Measurements from ENCODE around the gene CRLF2. TPM values are rescaled to one million over a fixed set of nuclear protein-coding genes. Genes with fewer than 3 reads are reported as not detected.
A peak's percentile ranks its signal among the peaks of the same experiment; 100 is the strongest.
"Not testable (repeated sequence)": the region's sequence is repeated elsewhere in the genome, so short reads cannot be mapped to it uniquely, and the experiment has no call there.

Gene CRLF2
- total RNA-seq, 5 donors from 2014 or later (not counting 1 experiment from before 2014, with no cell fraction given): 0.48 to 1.9 (median 0.82) TPM

GRCh38 chrX:1182211-1182610, 30.2 kb downstream of the CRLF2 start:
- no peaks in the 10 kb centered on the region for H3K27me3 Mint-ChIP-seq
- no peak overlapping the region for H3K27ac ChIP-seq (ENCODE audit: low read length)
- H3K4me3 Mint-ChIP-seq: no peak overlapping the region
- H3K36me3 ChIP-seq (ENCODE audit: control insufficient read depth in 2 of 2, extremely low read depth in 1 of 2, insufficient read depth in 1 of 2, low read length in 1 of 2): no peaks in the 10 kb centered on the region
- CTCF ChIA-PET: no interaction called here
- H3K36me3 Mint-ChIP-seq: no peaks in the 10 kb centered on the region
- H3K4me1 ChIP-seq (ENCODE audit: control insufficient read depth in 1 of 2, extremely low read depth in 1 of 2, insufficient read depth in 2 of 2, low read length in 2 of 2): no peaks in the 10 kb centered on the region
- DNase-seq: no peak
- H3K9me3 ChIP-seq: no peaks in the 10 kb centered on the region
- no peak for ATAC-seq (replicated peaks in 1 of 4)
- no peaks in the 10 kb centered on the region for H3K27me3 ChIP-seq (replicated peaks in 1 of 2; ENCODE audit: control insufficient read depth in 2 of 2, extremely low read depth in 1 of 2, insufficient read depth in 2 of 2, low read length in 1 of 2)
- WGBS (ENCODE audit: insufficient coverage): 75% methylated on average over 4 of the region's 4 CpGs
- no peak overlapping the region for H3K4me3 ChIP-seq (ENCODE audit: control insufficient read depth in 1 of 2, extremely low read depth in 1 of 2, low read length in 1 of 2)
- no peaks in the 10 kb centered on the region for H3K9me3 Mint-ChIP-seq
- H3K4me1 Mint-ChIP-seq: peaks cover 0 to 2% (median 0%) of the 10 kb centered on the region in 3 donors
- POLR2A ChIA-PET: no interaction called here
- H3K27ac Mint-ChIP-seq: no peak overlapping the region

DNA sequence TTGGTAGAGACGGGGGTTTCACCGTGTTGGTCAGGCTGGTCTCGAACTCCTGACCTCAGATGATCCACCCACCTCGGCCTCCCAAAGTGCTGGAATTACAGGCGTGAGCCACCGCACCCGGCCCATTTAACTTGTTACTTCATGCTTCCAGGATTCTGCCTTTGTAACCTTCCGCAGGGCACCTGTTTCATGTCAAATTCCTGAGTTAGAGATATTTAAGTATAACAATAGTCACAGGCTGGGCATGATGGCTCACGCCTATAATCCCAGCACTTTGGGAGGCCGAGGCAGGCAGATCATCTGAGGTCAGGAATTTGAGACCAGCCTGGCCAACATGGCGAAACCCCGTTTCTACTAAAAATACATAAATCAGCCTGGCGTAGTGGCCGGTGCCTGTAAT, 30.8 kb downstream of the CRLF2 start:
- H3K9me3 Mint-ChIP-seq; H3K27ac ChIP-seq (ENCODE audit: low read length); H3K4me1 ChIP-seq (ENCODE audit: control insufficient read depth in 1 of 2, extremely low read depth in 1 of 2, insufficient read depth in 2 of 2, low read length in 2 of 2); H3K36me3 ChIP-seq (ENCODE audit: control insufficient read depth in 2 of 2, extremely low read depth in 1 of 2, insufficient read depth in 1 of 2, low read length in 1 of 2); ATAC-seq (replicated peaks in 1 of 4); H3K4me3 Mint-ChIP-seq; H3K4me3 ChIP-seq (ENCODE audit: control insufficient read depth in 1 of 2, extremely low read depth in 1 of 2, low read length in 1 of 2); H3K27me3 ChIP-seq (replicated peaks in 1 of 2; ENCODE audit: control insufficient read depth in 2 of 2, extremely low read depth in 1 of 2, insufficient read depth in 2 of 2, low read length in 1 of 2); H3K4me1 Mint-ChIP-seq; DNase-seq; CTCF ChIA-PET; POLR2A ChIA-PET; H3K36me3 Mint-ChIP-seq; H3K9me3 ChIP-seq; H3K27ac Mint-ChIP-seq; H3K27me3 Mint-ChIP-seq: not testable (repeated sequence)
- WGBS (ENCODE audit: insufficient coverage): 88% methylated on average over 5 of the region's 14 CpGs

DNA sequence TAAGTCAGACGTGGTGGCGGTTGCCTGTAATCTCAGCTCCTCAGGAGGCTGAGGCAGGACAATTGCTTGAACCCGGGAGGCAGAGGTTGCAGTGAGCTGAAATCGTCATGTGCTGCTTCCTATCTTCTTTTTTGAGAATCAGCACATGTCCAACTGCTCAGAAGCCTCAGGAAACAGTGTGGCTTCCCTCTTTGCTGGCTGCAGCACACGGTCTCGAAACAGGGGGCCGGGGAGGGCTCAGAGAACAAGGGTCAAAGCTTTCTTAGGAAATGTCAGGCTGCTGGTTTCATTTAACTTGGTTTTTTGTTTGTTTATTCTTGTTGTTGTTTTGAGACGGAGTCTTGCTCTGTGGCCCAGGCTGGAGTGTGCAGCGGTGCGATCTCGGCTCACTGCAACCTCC, 31.3 kb downstream of the CRLF2 start:
- Mint-ChIP-seq H3K27ac (no peak overlapping the region), H3K9me3 (no peaks in the 10 kb centered on the region), H3K27me3 (peaks cover 0 to 2% of the 10 kb centered on the region in 2 donors), H3K36me3 (no peaks in the 10 kb centered on the region), H3K4me3 (no peak overlapping the region), H3K4me1 (peaks cover 0 to 2% (median 0%) of the 10 kb centered on the region in 3 donors)
- H3K4me1 ChIP-seq (ENCODE audit: control insufficient read depth in 1 of 2, extremely low read depth in 1 of 2, insufficient read depth in 2 of 2, low read length in 2 of 2): no peaks in the 10 kb centered on the region
- POLR2A ChIA-PET: no interaction called here
- H3K27me3 ChIP-seq (replicated peaks in 1 of 2; ENCODE audit: control insufficient read depth in 2 of 2, extremely low read depth in 1 of 2, insufficient read depth in 2 of 2, low read length in 1 of 2): no peaks in the 10 kb centered on the region
- DNase-seq: no peak
- CTCF ChIA-PET: no interaction called here
- ATAC-seq (replicated peaks in 1 of 4): no peak
- H3K4me3 ChIP-seq (ENCODE audit: control insufficient read depth in 1 of 2, extremely low read depth in 1 of 2, low read length in 1 of 2): no peak overlapping the region
- no peak overlapping the region for H3K27ac ChIP-seq (ENCODE audit: low read length)
- H3K36me3 ChIP-seq (ENCODE audit: control insufficient read depth in 2 of 2, extremely low read depth in 1 of 2, insufficient read depth in 1 of 2, low read length in 1 of 2): no peaks in the 10 kb centered on the region
- 69% methylated on average over 8 of the region's 11 CpGs for WGBS (ENCODE audit: insufficient coverage)
- no peaks in the 10 kb centered on the region for H3K9me3 ChIP-seq

- peaks cover 0 to 2% of the 10 kb centered on the region in 2 donors for H3K27me3 Mint-ChIP-seq
- no peaks in the 10 kb centered on the region for H3K9me3 Mint-ChIP-seq
- no peak overlapping the region for H3K27ac ChIP-seq (ENCODE audit: low read length)
- CTCF ChIA-PET: no interaction called here
- POLR2A ChIA-PET: no interaction called here
- H3K4me1 ChIP-seq (ENCODE audit: control insufficient read depth in 1 of 2, extremely low read depth in 1 of 2, insufficient read depth in 2 of 2, low read length in 2 of 2): no peaks in the 10 kb centered on the region
- H3K27me3 ChIP-seq (replicated peaks in 1 of 2; ENCODE audit: control insufficient read depth in 2 of 2, extremely low read depth in 1 of 2, insufficient read depth in 2 of 2, low read length in 1 of 2): no peaks in the 10 kb centered on the region
- no peaks in the 10 kb centered on the region for H3K36me3 Mint-ChIP-seq
- ATAC-seq (replicated peaks in 1 of 4) (no peak), DNase-seq (no peak)
- H3K9me3 ChIP-seq: no peaks in the 10 kb centered on the region
- H3K4me3 ChIP-seq (ENCODE audit: control insufficient read depth in 1 of 2, extremely low read depth in 1 of 2, low read length in 1 of 2): no peak overlapping the region
- H3K36me3 ChIP-seq (ENCODE audit: control insufficient read depth in 2 of 2, extremely low read depth in 1 of 2, insufficient read depth in 1 of 2, low read length in 1 of 2): no peaks in the 10 kb centered on the region
- no peak overlapping the region for H3K27ac Mint-ChIP-seq
- 89% methylated on average over 14 of the region's 20 CpGs for WGBS (ENCODE audit: insufficient coverage)
- H3K4me3 Mint-ChIP-seq: no peak overlapping the region
- no peaks in the 10 kb centered on the region for H3K4me1 Mint-ChIP-seq
Observed at GRCh38 chrX:1178580-1179057, 33.8 kb downstream of the CRLF2 start.

DNA sequence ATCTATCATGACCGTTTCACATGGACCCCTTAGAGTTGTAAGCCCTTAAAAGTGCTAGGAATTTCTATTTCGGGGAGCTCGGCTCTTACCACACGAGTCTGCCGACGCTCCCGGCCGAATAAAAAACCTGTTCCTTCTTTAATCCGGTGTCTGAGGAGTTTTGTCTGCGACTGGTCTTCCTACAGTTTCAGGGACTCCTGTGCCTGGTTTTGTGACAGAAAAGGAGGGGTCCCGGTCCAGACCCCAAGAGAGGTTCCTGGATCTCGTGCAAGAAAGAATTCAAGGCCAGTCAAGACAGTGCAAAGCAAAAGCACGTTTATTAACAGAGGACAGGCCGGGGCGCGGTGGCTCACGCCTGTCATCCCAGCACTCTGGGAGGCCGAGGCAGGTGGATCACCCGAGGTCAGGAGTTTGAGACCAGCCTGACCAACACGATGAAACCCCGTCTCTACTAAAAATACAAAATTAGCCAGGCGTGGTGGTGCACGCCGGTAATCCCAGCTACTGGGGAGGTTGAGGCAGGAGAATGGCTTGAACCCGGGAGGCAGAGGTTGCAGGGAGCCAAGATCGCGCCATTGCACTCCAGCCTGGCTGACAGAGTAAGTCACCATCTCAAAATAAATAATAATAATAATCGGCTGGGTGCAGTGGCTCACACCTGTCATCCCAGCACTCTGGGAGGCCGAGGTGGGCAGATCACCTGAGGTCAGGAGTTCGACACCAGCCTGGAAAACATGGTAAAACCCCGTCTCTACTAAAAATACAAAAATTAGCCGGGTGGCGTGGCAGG, 35.7 kb downstream of the CRLF2 start:
- not testable (repeated sequence) for H3K4me3 Mint-ChIP-seq

DNA sequence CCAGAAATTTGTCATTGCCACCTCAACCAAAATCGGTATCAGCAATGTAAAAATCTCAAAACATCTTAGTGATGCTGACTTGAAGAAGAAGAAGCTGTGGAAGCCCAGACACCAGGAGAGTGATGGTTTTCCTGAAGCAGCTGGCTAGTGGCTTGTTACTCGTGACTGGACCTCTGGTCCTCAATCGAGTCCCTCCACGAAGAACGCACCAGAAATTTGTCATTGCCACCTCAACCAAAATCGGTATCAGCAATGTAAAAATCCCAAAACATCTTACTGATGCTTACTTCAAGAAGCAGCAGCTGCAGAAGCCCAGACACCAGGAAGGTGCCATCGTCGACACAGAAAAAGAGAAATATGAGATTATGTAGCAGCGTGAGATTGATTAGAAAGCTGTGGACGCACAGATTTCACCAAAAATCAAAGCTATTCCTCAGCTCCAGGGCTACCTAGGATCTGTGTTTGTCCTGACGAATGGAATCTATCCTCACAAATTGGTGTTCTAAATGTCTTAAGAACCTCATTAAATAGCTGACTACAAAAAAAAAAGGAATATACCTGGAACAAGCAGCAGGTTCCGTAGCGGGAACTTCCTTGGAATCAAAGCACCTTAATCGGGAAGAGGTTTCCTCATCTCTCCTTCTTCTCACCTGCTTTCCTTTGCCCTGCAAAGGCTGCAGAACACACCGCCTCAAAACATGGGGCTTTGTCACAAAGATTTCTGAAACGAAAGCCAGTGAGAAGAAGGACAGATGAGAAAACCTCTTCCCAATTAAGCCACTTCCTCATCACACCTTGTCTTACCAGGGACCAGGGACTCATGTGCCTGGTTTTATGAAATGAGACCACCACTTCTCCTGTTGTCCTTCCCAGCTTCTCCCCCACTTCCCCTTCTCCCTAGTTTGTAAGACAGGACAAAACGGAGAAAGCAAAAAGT, 37.6 kb downstream of the CRLF2 start:
- WGBS (ENCODE audit: insufficient coverage): 90% methylated on average over 6 of the region's 17 CpGs
- POLR2A ChIA-PET; H3K36me3 Mint-ChIP-seq; H3K27me3 ChIP-seq (replicated peaks in 1 of 2; ENCODE audit: control insufficient read depth in 2 of 2, extremely low read depth in 1 of 2, insufficient read depth in 2 of 2, low read length in 1 of 2); H3K4me3 Mint-ChIP-seq; H3K4me1 ChIP-seq (ENCODE audit: control insufficient read depth in 1 of 2, extremely low read depth in 1 of 2, insufficient read depth in 2 of 2, low read length in 2 of 2); H3K36me3 ChIP-seq (ENCODE audit: control insufficient read depth in 2 of 2, extremely low read depth in 1 of 2, insufficient read depth in 1 of 2, low read length in 1 of 2); CTCF ChIA-PET; H3K9me3 ChIP-seq; H3K4me3 ChIP-seq (ENCODE audit: control insufficient read depth in 1 of 2, extremely low read depth in 1 of 2, low read length in 1 of 2); H3K9me3 Mint-ChIP-seq; H3K4me1 Mint-ChIP-seq; ATAC-seq (replicated peaks in 1 of 4); DNase-seq; H3K27me3 Mint-ChIP-seq; H3K27ac ChIP-seq (ENCODE audit: low read length): not testable (repeated sequence)
- H3K27ac Mint-ChIP-seq: peak overlapping the region in 1 of 2 donors; percentile 21

More for the DNA sequence above, 35.7 kb downstream of the CRLF2 start:
- peak in 1 of 4 experiments; percentile 52 for ATAC-seq (replicated peaks in 1 of 4)
- H3K27ac Mint-ChIP-seq; H3K27me3 Mint-ChIP-seq; H3K9me3 Mint-ChIP-seq; H3K4me1 ChIP-seq (ENCODE audit: control insufficient read depth in 1 of 2, extremely low read depth in 1 of 2, insufficient read depth in 2 of 2, low read length in 2 of 2); CTCF ChIA-PET; H3K36me3 ChIP-seq (ENCODE audit: control insufficient read depth in 2 of 2, extremely low read depth in 1 of 2, insufficient read depth in 1 of 2, low read length in 1 of 2); POLR2A ChIA-PET; H3K4me1 Mint-ChIP-seq; DNase-seq; H3K27ac ChIP-seq (ENCODE audit: low read length); H3K36me3 Mint-ChIP-seq; H3K27me3 ChIP-seq (replicated peaks in 1 of 2; ENCODE audit: control insufficient read depth in 2 of 2, extremely low read depth in 1 of 2, insufficient read depth in 2 of 2, low read length in 1 of 2); H3K4me3 ChIP-seq (ENCODE audit: control insufficient read depth in 1 of 2, extremely low read depth in 1 of 2, low read length in 1 of 2); H3K9me3 ChIP-seq: not testable (repeated sequence)
- 93% methylated on average over 23 of the region's 33 CpGs for WGBS (ENCODE audit: insufficient coverage)
